ENCODE results near the gene PRRC2B. TPM values are rescaled to one million over a fixed set of nuclear protein-coding genes. Genes with fewer than 3 reads are reported as not detected.
"Not testable (repeated sequence)": the region's sequence is repeated elsewhere in the genome, so short reads cannot be mapped to it uniquely, and the experiment has no call there.

The PRRC2B gene
- polyA plus RNA-seq, 5 donors, result 137 to 191 (median 164) TPM

DNA sequence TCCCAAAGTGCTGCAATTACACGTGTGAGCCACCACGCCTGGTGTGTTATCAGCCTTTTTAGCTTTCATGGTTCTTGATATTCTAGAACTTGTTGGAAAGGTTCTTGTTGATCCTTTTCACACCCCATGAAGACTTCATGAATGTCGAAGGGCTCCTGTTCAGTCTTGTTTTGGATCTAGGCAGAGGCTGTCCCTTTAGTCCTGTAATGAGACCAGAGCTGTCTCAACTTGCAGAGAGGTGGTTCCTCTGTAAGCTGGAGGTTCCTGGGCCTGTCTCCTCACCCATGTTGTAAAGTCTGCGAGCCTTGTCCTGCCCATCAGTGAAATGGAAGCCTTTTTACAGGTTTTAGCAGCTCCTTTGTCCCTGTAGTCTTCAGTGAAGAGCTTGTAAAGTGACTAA lies 38.2 kb downstream of the PRRC2B start:
- no peak for DNase-seq

DNA sequence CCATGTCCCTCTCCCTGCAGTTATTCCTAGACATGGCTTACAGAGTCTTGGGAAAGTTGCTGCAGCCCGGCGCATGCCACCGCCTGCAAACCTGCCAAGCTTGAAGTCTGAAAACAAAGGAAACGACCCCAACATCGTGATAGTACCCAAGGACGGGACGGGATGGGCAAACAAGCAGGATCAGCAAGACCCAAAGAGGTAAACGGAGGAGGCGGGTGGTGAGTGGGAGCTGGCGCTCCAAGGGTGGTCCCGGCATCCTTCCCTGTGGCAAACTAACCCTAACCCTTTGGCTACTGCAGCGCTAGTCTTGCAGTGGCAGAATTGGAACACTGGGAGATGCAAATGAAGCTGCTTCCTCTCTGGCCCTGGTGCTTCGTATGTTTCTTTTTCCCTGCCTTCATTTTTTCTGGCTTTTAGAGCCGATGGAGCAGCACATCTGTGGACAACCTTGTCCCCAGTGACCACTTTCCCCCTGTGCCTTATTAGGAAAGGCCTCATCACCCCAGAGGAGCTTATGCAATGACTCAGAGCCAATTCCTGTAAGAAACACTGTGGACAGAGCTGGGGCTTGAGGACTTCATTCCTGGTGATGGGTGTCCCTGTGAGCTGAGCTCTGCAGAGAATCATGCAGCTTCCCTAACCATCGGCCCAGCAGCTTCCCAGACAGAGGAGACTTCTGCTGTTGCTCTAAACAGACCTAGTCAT lies 38.9 kb downstream of the PRRC2B start:
- DNase-seq, result no peak

DNA sequence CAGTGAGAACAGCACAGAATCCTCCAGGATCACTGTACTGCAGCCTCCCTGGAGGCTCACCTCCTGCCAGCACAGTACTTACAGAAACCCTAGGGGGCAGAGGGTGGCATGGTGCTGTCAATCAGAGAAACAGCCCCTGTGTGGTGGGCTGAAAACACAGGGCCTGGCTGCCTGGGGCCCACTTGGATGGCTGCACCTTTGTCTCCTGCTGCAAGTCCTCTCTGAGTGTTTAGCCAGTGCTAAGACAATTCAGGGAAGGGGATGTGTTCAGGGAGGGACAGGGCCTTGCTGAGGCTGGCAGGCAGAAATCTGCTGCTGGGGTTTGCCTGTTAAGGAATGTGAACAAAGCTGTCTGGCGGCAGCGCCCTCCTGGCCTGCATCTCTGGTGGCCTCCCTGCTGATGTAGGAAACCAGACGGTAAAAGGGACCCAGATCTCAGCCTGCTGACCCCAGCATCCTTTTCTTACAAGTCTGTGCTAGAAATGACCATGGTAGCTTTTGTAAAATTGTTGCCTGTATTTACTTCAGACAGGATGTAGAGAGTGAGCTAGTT lies 39.5 kb downstream of the PRRC2B start:
- DNase-seq, result no peak

DNA sequence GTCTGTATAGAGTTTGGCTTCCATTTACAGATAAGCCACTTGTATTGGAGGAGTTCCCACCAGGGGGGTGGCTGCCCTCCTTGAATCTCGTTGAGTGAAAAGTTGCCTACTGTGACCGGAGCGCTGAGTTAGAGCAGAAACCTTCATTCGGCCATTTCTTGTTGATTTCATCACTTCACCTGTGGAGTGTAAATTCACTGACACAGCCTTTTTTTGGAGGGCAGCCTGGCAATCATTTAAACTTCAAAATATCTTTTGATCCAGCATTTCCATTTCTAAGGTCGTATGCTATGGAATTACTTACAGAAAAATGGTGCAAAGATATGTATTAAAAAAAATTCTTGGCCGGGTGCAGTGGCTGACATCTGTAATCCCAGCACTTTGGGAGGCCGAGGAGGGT lies 40.8 kb downstream of the PRRC2B start:
- DNase-seq, result no peak

DNA sequence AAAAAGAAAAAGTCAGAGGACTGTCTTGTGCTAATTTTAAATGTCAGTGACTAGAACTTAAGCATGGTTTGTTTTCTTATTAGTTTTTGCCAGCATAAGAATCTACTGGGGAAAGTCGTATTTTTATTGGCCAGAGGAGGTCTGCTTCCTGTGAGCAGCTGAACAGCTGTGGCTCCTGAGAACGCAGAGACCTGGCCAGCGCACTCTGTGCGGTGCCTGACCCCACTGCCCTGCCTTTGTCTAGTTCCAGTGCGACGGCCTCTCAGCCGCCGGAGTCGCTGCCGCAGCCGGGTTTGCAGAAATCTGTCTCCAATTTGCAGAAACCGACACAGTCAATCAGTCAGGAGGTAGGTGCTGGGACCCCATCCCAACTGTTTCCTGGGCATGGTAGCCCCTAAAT lies 42.5 kb downstream of the PRRC2B start:
- no peak for DNase-seq

DNA sequence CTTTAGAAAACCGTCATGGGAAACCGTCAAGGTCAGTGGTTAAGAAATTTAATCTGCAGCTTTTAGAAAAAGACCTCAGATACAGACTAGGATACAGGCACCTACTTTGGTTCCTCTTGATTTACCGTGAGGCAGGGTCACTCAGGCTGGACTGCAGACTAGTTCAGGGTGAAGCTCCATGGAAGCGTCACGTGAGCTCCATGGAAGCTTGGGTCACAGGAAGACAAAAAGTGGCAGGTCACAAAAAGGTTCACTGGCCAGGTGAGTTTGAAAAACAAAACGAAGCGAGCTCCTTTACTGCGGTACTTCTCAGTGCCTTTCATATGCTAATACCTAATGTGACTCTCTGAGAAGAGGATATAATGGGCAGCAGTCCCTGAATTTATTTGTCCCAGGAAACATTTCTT lies 43.0 kb downstream of the PRRC2B start:
- DNase-seq, result no peak

DNA sequence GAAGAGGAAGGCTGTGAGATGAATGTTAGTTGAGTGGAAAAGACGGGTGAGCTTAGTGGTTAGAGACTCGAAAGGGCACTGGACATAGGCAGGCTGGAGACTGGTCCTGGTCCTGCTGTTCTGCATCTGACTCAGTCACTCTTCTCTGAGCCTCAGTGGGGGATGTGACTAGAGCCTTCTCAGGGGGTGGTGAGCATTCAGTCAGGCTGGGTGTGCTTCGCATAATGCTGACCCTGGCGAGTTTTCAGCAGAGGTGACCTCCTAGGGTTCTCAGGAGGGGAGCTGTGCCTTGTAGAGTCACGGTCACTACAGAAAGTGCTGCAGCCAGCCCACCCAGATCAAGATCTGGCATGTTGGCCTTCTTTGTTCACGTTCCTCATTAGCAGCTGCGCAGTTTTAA lies 44.3 kb downstream of the PRRC2B start:
- DNase-seq, result no peak

DNA sequence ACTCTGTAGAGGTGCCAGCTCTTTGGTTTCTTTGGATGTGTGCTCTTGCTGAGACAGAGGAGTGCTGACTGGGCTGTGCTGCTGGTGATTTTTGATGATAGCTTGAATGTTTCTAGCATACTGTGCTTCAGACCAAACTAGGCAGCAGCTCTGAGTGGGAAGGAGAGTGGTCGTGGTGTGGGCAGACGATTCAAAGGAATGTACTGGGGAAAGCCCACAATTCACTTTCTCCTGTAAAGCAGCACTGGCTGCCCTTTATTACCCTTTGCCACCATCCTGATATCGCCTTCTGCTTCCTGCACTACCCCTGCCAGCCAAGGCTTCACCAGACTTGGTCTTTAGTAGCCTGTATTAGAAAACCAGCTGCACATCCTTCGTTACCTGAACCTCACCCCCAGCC lies 45.3 kb downstream of the PRRC2B start:
- DNase-seq, result no peak

DNA sequence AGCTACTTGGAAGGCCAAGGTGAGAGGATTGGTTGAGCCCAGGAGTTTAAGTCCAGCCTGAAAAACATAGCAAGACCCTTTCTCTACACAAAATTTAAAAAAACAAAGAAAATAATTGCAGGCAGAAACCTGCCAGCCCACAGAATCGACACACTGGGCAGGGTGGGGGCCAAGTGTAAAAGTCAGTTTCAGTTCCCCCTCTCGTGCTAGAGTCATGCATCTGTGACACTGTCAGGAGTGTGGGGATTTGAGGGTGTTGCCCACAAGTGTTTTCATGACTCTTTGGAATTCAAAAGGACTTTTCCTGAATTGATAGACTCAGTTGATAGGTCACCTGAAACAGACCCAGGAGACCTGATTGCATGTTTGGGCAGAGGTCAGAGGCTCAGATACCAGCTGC lies 47.6 kb downstream of the PRRC2B start:
- no peak for DNase-seq

DNA sequence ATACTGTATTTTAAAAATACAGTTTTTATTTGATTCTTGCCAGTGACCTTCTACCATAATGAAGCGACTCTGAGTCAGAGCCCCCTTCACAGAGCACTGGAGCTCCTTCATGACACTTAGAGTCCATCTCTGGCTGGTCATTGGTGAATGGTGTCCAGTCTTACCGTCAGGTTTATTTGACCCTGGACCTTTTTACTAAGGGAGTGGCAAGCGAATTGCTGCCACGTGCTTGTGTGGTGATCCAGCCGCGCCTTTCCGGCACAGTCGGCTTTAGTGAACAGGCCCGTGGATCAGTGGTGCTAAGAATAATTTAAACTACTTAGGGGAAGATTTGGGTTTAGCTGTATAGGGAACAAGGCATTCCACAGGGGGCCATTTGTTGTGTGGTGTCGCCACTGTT lies 48.5 kb downstream of the PRRC2B start:
- no peak for DNase-seq

DNA sequence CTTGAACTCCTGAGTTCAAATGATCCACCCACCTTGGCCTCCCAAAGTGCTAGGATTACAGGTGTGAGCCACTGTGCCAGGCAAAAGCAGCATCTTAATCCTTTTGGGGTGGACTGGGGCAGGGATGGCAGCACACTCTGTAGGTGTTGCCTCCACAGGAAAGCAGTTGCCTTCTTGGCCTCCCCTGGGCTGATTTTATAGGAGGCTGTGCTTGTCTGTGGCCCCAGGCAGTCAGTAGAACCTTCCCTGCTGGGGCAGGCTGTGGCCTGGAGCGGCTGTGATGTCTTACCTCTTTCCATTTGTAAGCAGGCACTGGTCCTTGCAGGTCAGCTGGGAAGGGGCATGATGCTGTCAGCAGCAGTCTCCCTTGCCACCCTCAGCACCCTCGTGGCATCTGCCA lies 49.8 kb downstream of the PRRC2B start:
- DNase-seq, result no peak

DNA sequence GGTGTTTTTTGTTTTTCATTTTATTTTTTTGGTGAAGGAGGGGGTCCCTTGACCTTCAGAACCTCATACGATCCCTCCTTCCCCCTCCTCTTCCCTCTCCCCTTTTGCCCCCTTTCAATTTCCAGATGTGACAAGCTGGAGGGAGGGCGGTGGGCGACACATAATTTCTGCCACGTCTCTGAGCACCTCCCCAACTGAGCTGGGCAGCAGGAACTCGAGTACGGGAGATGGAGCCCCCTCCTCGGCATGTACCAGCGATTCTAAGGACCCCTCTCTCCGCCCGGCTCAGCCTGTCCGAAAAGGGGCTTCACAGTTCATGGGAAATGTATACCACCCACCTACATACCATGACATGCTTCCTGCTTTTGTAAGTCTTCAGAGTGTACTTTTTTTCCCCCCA lies 52.4 kb downstream of the PRRC2B start:
- DNase-seq, result no peak

DNA sequence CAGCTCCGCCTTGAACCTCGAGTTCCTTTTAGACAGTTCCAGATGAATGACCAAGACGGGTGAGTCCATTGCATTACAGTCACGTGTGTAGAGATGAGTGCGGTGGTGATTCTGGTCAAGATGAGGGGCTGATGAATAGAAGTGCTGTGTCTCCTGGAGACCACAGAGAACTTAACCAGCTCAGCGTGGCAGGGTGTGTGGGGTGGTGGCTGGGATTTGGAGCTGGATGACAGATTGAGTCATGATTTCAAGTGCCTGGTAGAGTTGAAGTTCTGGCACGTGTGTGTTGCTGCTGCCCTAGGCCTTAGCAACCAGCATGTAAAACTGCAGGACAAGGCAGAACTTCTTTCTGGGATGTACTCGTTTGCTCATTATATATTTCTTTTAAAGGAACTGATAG lies 53.3 kb downstream of the PRRC2B start:
- DNase-seq, result no peak

DNA sequence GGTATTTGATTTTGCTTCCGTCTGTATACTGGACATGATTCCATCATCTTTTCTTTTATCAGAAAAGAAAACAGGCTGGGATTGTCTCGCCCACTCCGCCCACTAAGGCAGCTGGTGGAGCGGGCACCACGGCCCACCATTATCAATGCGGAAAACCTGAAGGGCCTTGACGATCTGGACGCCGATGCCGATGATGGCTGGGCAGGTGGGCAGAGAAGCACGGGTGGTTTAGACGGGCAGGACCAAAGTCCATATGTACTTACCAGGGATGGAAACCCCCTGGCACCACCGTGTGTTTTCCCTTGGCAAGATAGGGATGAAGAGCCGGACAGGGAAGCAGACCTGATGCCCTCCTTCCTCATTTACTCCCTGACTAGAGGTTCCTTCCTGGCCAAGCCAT lies 53.7 kb downstream of the PRRC2B start:
- DNase-seq, result no peak

DNA sequence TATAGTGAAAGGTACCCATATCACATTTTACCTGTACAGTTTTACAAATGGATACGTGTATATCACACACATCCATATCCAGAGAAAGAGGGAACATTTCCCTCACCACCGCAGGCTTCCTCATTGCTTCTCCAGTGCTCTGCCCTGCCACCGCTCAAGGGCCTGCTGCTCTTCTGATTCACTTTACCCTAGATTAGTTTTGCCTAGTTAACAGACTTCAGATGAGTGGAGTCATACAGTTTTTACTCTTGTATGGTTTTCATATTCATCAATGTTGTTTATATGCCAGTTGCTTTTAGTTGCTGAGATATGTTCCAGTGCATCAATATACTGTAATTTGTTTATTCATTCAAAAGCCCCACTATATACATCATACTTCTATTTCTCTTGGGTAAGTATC lies 54.9 kb downstream of the PRRC2B start:
- no peak for DNase-seq

DNA sequence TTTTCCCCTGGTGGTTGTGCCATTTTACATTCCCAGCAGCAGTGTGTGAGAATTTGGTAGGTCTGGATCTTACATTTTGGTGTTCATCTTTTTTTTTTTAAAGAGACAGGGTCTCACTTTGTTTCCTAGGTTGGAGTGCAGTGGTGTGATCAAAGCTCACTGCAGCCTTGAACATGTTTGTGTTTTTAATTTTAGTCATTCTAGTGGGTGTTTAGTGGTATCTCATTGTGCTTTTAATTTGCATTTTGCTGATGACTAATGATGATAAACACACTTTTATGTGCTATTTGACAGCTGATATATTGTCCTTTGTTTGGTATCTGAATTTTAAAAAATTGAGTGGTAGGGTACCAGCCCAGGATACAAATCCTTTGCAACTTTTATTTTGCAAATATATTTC lies 55.4 kb downstream of the PRRC2B start:
- no peak for DNase-seq

DNA sequence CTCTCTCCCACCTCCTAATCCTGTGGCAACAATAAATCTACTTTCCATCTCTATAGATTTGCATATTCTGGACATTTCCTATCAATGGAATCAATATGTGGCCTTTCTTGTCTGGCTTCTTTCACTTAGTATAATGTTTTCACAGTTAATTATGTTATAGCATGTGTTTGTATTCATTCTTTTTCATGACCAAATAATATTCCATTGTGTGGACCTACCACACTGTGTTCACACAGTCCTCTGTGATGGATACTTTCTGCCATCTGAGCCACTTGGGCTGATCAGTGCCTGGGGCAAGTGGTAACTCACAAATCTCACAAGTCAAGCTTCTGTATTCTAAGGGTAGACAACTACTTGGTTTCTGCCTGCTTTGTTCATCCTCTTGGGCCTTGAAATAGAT lies 60.1 kb downstream of the PRRC2B start:
- DNase-seq, result no peak

DNA sequence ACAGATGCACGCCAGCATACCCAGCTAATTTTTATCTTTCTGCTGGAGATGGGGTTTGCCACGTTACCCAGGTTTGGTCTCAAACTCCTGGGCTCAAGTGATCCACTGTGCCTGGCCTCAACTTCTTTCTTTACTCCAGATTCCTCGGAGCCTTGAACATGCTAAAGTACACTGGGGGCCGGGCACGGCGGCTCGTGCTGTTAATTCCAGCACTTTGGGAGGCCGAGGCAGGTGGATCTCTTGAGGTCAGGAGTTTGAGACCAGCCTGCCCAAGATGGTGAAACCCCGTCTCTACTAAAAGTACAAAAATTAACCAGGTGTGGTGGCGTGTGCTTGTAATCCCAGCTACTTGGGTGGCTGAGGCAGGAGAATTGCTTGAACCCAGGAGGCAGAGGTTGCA lies 61.8 kb downstream of the PRRC2B start:
- not testable (repeated sequence) for DNase-seq

DNA sequence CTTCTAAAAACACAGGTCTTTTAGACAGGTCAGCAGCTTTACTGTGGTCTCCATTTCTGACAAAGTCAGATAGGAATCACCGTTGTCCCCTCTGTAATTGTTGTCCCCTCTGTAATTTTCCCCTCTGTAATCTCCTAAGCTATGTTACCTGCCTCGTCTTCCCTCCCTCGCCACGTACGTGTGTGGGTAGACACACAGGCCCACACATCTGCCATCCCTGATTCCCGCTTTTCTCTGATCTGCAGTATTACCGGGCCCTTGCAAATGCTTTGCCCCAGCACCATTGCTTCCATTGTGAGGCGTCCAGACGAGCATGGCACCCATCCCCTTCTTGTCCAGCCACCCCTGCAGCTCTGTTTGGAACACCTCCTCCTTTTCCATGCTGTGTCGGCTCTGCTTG lies 63.9 kb downstream of the PRRC2B start:
- DNase-seq, result no peak

DNA sequence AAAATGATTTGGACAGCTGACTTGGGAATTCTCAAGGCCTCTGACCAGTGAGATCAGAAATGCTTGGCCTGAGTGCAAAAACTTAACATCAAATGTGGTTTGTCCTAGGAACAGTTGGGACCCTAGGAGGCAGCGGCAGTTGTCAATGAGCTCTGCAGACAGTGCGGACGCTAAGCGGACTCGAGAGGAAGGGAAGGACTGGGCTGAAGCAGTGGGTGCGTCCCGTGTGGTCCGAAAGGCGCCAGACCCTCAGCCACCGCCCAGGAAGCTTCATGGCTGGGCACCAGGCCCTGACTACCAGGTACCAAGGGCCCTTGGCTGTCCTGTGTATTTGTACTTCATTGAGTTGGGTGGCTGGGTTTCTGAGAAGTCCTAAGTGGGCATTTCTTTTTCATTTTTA lies 65.2 kb downstream of the PRRC2B start:
- DNase-seq, result no peak

DNA sequence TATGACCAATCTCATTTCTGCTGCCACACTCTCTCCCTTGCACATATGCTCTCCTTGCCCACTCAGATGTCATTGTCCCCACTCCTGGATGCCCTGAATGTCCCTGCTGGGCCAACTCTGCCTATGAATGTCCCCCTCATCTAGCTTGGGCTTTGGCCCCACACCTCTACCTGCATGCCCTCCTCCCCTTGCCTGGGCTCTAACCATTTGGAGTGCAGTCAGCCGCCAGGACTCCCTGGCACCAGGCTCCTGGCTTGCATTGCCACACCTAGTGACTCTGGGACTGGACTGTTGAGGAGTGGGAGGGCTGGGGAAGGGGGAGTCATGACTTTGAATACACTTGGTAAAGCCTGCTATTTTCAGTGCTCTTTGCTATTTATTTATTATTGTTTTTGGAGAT lies 67.3 kb downstream of the PRRC2B start:
- no peak for DNase-seq

DNA sequence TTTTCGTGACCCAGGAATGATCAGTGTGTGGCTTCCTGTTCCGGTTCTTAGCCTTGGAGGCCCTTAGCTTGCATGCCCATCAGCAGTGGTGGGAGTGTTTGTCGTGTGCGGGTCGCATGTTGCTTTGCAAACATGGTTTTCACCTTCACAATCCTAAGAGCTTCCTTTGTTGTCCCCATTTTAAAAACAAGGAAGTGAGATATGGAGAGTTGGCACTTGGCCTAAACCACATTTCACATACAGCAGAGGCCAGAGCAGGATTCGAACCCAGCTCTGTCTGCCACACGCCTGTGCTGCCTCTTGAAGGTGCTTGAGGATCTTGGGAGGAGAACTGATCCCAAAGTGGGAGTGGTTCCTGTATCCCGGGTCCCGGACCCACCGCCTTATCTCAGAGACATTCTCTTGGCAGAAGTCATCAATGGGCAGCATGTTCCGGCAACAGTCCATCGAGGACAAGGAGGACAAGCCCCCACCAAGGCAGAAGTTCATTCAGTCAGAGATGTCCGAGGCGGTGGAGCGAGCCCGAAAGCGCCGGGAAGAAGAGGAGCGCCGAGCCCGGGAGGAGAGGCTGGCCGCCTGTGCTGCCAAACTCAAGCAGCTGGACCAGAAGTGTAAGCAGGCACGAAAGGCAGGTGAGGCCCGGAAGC lies 70.6 kb downstream of the PRRC2B start:
- DNase-seq, result no peak

DNA sequence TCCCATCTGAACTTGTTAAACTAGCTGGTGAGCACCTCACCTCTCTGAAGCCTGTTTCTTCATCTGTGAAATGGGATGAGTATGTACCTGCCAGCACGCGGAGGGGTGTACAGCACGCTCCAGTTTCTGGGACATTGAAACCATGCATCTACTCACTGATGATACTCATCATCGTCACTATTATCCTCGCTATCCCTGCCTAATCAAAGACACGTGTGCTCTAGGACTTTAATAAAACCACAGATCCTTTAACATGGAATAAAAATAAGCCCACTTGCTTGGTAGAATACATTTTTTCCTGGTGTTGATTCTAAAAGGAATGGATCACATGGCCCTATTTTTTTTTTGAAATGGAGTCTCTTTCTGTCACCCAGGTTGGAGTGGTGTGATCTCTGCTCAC lies 71.5 kb downstream of the PRRC2B start:
- DNase-seq, result no peak

Measured in right lung (tissue), 5 donors.